Measurements from ENCODE around the gene NPR3.
"Not testable (repeated sequence)": the region's sequence is repeated elsewhere in the genome, so short reads cannot be mapped to it uniquely, and the experiment has no call there.

Gene NPR3

DNA sequence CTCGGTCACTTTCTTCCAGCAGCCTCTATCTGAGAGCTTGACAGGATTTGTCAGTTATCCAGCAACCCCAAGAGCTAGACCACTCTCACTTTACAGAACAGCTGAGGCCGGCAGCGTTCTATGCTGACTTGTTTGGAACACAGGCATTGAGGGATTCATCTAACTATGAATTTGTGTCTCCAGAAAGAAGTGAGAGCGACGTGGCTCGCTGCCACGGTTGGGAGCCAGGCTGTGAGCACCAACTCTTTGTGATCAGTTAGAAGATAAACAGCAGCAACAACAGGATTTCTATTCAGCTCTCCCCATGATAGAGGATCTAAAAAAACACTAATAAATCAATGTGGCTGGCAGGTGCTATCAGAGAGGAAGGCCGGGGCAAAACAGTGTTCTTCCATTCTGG is 58.6 kb downstream of the NPR3 start:
- DNase-seq, result no peak

DNA sequence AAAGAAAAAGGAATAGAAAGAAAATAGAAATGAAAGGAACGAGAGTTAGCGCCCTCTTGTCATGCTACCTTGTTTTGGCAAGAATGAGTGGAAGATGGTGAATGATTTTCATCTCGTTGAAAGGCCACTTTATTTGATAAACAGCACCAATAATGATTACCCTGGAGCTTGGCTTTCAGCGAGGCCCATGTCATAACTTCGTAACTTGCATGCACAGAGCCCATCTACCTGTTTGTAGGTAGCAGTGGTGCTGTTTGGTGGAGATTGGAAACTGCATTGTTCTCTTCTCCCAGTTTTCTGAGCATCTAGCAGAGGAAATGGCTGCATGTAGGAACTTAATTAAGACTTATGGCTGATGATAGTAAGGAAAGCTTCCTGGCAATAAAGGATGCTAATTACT is 59.3 kb downstream of the NPR3 start:
- DNase-seq, result no peak

DNA sequence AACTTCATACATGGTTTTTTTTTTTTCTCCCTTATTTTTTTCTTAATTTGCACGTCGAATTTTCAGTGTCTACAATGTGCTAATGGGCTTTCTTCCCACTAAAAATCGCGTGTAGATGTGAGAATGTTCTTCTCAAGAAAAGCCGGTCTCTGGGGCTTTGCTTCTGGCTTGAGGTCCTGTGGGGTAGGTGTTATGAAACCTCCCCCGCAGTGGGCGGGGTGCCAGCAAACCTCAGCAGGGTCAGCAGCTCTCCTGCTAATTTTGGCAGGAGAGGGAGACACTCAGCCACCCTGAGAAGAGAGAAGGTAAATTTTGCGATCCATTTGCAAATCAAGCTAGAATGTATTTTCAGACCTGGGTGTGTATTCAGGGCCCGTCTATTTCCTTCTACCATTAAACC is 59.9 kb downstream of the NPR3 start:
- DNase-seq, result no peak

DNA sequence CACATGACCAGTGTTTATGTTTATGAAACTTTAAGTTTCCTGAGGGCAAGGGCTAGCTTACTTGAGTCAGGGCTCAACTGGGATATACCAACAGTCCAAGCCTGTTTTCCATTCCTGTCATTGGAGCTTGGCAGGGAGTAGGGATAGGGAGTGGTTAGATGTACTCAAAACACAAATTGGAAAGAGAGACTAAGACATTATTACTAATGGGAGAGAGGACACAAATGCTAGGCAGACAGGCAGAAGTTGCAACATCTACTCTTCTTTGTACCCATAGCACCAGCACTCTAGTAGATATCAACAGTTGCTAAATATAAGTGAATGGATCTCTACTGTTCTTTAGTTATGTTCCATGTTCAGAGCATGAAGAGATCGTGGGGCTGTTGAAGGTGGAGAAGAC is 62.8 kb downstream of the NPR3 start:
- DNase-seq, result no peak

DNA sequence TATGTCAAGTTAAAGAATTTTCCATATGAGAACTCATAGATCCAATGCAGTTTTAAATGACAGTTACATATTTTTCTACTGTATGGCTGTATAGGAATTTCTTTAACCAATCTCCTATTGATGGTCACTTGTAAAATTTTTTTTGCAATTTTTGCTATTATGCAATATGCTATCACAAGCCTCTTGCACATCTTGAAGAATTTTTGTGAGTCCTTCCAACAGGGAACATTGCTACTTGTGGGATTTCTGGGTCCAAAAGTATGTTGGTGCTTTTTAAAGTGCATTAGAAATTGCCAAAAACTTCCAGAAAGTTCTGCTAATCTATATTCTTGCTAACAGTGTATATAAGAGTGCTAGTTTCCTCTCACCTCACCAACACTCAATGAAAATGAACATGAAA is 65.1 kb downstream of the NPR3 start:
- DNase-seq, result no peak

- no peak for DNase-seq
Measured at GRCh38 chr5:32777222-32777621, 66.1 kb downstream of the NPR3 start.

- no peak for DNase-seq
Measured at GRCh38 chr5:32777733-32778132, 66.6 kb downstream of the NPR3 start.

GRCh38 chr5:32778403-32778802 is 67.3 kb downstream of the NPR3 start:
- no peak for DNase-seq

DNA sequence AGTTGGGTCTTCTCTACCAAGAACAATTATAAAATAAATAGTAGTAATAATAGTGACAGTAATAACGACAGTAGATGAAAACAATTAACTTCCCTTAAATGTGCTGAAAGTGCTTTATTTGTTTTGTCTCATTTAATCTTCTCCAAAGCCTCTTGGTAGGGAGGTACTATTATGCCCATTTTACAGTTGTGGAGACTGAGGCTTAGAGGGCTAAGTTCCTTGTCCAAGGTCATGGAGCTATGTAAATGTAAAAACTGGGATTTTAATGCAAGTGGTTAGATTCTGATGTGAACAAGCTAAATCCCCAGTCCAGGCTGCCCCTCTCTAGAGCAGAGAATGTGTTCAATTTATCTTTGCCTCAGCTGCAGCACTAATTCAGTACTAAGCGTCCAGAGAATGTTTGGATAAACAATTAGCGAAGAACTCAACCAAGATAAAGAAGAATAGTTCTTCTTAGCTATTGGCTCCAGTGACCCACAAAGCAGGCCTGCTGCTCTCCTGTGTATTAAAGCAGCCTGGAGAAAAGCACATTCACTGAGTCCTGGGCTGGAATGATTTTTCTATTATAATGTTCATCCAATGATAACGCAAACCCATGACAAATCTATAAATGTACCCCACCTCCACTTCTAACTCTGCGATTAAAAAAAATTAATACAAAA is 68.8 kb downstream of the NPR3 start:
- DNase-seq, result no peak

DNA sequence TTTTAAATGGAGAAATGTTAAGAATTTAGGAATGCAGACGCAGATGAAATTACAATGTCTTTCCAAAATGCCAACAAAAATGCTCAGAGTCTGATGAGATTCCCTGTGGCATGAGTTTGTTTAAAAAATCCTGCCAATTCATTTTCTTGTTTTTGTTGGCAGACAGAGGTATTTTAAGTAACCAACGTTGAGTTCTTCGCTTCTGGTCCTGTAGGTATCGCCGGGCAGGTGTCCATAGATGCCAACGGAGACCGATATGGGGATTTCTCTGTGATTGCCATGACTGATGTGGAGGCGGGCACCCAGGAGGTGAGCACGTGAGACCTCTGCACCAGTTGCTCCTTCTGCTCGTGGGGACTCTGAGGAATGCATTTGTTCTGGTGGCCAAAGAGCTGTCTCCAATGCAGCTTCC is 69.4 kb downstream of the NPR3 start:
- no peak for DNase-seq

DNA sequence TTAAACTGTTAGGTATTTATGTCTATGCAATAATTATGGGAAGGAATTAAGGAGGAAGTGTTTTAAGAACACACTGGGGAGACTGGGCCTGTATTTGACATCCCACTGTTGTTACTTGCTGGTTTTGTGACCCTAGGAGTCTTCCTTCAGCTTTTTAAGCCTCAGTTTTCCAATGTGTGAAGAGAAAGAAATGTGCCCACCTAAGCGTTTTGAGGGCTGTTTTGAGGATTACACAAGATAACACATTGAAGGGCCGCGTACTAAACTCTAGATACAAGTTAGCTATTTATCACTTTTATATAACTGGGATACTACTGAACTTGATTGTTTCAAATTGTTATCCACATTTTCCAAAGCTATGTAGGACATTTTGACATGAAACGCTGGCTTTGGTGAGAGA is 72.5 kb downstream of the NPR3 start:
- DNase-seq, result no peak

GRCh38 chr5:32785611-32786254 is 74.6 kb downstream of the NPR3 start:
- no peak for DNase-seq

- no peak for DNase-seq
Measured at GRCh38 chr5:32786311-32786710, 75.2 kb downstream of the NPR3 start.

DNA sequence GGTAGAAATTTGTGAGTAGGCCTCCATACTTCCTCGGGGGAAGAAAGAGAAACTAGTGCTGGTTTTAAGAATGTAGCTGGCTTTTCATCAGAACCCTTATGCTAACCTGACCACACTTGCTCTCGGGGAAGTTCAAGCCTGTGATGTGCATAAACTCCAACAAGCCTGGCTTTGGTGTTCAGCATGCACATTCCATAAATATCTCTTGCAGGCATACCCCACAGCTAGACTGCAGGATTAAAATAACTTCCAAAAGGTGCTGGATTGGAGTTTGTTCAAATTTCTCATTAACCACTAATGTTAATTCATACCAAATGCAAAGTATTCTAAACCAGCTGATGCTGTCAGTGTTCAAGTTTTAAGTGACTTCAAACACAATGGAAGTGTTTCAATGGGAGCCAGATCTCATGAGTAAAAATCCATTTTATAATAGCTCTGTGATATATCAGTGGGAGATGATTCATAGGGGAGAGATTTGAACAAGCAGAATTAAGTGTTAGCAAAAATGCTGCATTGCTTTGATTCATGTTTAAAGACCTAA is 79.4 kb downstream of the NPR3 start:
- DNase-seq, result no peak

GRCh38 chr5:32791536-32792243 is 80.6 kb downstream of the NPR3 start:
- DNase-seq, result no peak

- DNase-seq, result no peak
Measured at GRCh38 chr5:32794086-32794485, 83.0 kb downstream of the NPR3 start.

- no peak for DNase-seq
Measured at GRCh38 chr5:32802764-32803163, 91.6 kb downstream of the NPR3 start.

DNA sequence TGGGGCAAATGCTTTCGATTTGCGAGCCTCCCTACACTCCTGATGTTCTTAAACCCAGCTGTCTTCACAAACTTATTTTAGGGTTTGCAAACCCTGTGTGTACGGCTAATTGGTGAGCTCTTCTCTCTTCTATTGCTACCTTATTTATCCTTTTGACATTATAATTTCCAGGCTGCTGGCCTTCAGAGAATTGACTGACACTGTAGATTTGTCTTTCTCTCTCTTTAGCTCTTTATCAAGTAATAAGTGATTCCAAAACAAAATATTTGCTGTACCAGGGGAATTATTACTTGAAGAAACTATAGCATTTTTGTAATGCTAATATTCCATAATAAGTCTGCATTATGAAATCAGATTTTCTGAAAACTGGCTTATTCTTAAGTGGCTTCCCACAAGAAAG is 92.5 kb downstream of the NPR3 start:
- no peak for DNase-seq

DNA sequence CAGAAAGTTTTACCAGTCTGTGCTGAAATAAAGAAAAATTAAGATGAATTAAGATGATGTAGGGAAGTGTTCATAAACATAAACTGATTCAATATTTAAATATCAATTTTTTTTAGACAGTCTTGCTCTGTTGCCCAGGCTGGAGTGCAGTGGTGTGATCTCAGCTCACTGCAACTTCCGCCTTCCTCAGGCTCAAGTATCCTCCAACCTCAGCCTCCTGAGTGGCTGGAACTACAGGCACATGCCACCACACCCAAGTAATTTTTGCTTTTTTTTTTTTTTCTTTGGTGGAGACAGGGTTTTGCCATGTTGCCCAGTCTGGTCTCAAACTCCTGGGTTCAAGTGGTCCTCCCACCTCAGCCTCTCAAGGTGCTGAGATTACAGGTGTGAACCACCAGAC is 94.3 kb downstream of the NPR3 start:
- DNase-seq, result not testable (repeated sequence)

DNA sequence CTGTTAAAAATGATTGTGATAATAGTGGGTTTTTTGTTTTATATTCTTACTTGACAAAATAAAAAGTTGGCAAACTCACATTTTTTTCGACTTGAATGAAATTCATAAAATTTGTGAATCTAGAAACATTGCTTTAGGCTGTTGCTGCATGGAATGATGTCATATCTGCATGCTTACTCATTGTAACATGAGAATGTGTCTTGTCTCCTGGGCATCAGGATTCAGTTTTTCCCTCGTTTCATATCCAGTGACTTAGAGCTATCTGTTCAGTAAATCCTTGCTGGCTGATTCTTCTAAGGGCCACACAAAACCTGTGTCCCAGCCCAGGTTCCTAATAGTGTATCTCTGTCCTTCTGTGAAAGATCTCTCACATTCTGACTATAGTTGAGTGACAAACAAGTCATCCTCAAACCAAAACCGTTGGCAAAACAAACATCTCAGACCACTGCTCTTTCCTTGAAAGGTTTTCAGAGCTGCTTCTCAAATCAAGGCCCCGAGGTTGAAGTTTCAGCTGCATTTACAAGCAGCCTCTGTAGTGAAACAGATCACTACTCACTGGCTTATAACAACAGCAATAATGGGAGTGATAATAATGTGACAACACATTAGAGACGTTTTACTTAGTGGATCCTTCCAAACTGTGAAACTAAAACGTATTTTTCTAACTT is 95.0 kb downstream of the NPR3 start:
- no peak for DNase-seq

DNA sequence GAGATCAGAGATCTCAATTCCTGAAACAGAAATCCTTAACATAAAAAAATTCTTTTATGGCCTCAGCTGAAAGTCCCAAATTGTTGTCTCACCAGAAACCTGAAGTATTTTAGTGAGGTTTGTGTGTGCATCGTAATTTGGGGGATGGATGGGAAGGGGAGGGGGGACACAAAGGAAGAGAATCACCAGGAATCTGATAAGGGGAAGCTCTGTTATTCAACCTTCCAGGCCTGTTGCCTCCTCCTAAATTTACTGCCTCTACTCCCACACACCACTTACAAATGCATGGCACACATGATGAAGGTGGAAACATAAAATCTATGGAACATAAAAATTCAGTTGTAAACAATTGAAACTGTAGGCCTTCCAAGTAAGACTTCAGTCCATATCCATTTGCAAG is 97.7 kb downstream of the NPR3 start:
- DNase-seq, result no peak

DNA sequence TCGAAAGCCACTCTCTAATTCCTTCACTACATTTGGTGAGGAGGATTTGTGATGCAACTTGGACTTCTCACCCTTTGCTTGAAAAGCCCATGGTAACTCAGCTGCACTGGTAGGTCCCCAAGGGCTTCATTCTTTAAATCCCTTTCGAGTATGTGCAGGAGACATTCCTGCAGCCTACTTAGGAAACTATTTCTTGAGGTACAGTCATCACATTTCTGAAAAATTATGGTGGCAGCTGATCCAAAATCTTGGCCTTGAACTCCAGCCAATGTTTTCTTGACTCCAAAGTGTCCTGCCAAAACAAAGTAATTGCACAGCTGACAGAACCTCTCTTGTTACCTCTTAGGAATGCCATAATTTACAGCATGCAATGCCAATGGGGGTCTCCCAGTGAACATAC is 99.7 kb downstream of the NPR3 start:
- DNase-seq, result no peak

DNA sequence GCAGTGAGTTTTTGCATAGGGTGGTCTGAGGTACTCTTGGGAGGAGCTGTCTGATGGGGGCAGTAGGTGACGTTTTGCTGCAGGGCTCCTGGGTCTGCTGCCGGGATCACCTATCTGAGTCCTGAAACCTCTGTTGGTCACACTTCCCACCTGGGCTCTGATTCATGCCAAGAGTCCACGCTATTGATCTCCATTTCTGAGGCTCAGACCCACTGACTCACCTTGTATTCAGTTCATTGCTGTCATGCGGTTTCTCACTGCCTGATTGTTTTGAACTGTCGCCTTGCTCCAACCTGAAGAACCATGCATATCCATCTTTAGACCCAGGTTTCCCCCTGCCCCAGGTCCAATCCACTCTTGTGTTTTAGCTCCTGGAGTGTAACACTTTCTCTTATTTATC is 101.3 kb downstream of the NPR3 start:
- DNase-seq, result no peak

- no peak for DNase-seq
Measured at GRCh38 chr5:32814141-32814540, 103.0 kb downstream of the NPR3 start.
